Tibial nerve (tissue), 4 donors: ENCODE data around the gene ZNF211.

Experiments used
- EP300 ChIP-seq, 2 donors: sonication (generic); formaldehyde crosslinking; IDR thresholded peaks; one replicate each; pipeline ENCODE4 v1.6.1; 2017; ENCODE audit warnings: antibody characterized with exemption in 2 of 2, mild to moderate bottlenecking in 1 of 2
- POLR2A ChIP-seq, 2 donors: fragments of 450-650 bp; IDR thresholded peaks; one replicate each; pipeline ENCODE4 v1.6.1; 2017; ENCODE audit warnings: antibody characterized with exemption in 2 of 2, mild to moderate bottlenecking in 2 of 2, moderate library complexity in 2 of 2
- TF ChIP-seq, protein P1 (sequence below), 5 experiments: fragments of 200-600 bp in 3 of 5; fragments of 450-650 bp in 2 of 5; sonication (generic) in 3 of 5; IDR thresholded peaks; one replicate each; pipeline ENCODE4 v1.5.1; 2016 to 2019; ENCODE audit warnings: antibody characterized with exemption in 5 of 5, mild to moderate bottlenecking in 3 of 5, moderate library complexity in 2 of 5

DNA sequence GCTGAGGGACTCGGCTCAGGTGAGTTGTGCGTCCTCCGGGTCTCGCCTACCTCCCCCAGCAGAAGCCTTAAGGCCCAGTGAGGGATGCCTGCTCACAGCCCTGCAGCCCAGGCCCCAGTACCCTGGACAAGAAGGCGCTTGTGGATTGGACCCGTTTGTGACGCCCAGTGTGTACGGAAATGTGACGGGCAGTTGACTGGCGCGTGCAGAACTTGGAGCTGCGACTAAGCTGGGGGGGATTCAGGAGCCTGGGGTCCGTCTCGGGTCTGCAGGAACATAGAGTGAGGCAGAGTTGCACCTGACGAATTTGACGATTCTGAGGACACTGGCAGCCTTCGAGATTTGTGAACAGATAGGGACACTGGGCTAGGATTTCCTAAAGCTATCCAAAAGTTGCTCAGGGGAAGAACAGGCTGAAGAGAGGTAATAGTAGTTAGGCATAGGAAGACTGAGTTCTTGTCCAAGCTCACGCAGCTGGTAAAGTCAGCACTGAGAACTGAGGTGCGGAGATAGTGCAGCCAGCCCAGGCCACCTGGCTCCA lies 49.3 kb downstream of the ZNF211 start:
- TF ChIP-seq, protein P1, sequence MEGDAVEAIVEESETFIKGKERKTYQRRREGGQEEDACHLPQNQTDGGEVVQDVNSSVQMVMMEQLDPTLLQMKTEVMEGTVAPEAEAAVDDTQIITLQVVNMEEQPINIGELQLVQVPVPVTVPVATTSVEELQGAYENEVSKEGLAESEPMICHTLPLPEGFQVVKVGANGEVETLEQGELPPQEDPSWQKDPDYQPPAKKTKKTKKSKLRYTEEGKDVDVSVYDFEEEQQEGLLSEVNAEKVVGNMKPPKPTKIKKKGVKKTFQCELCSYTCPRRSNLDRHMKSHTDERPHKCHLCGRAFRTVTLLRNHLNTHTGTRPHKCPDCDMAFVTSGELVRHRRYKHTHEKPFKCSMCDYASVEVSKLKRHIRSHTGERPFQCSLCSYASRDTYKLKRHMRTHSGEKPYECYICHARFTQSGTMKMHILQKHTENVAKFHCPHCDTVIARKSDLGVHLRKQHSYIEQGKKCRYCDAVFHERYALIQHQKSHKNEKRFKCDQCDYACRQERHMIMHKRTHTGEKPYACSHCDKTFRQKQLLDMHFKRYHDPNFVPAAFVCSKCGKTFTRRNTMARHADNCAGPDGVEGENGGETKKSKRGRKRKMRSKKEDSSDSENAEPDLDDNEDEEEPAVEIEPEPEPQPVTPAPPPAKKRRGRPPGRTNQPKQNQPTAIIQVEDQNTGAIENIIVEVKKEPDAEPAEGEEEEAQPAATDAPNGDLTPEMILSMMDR (IDR thresholded peaks at IDR 0.05) = no peak
- TF ChIP-seq POLR2A (IDR thresholded peaks at IDR 0.05) (no peak), EP300 (IDR thresholded peaks at IDR 0.05) (no peak)
